Panc1 (cell line): Measurements from ENCODE around the gene GNG7.

ENCODE experiments used
- CTCF ChIP-seq: fragments of 450-650 bp; IDR thresholded peaks from 2 replicates; pipeline ENCODE4 v1.5.1; 2017; ENCODE audit warnings: mild to moderate bottlenecking
- POLR2AphosphoS5 ChIP-seq: IDR thresholded peaks from 2 replicates; pipeline ENCODE4 v1.6.1; 2012; ENCODE audit warnings: mild to moderate bottlenecking, low read depth, low read length, moderate library complexity
- SIN3A ChIP-seq: IDR thresholded peaks from 2 replicates; pipeline ENCODE4 v1.6.1; 2012; ENCODE audit warnings: low read depth, mild to moderate bottlenecking, low read length, moderate library complexity, borderline replicate concordance; ENCODE audit not compliant: insufficient read depth
- TCF7L2 ChIP-seq: IDR thresholded peaks from 2 replicates; pipeline ENCODE4 v1.6.1; 2011; ENCODE audit warnings: mild to moderate bottlenecking, low read depth, low read length, inconsistent platforms
- TF ChIP-seq, protein P1 (sequence below), 2 experiments: IDR thresholded peaks; 2 replicates each; pipeline ENCODE4 v1.6.1; 2011 to 2012; ENCODE audit warnings: low read depth in 2 of 2, control low read depth in 1 of 2, low read length in 1 of 2, mild to moderate bottlenecking in 1 of 2, moderate library complexity in 1 of 2; ENCODE audit not compliant: insufficient read depth in 1 of 2

- TF ChIP-seq CTCF (no peak), POLR2AphosphoS5 (no peak), SIN3A (no peak), TCF7L2 (no peak)
- TF ChIP-seq, protein P1, sequence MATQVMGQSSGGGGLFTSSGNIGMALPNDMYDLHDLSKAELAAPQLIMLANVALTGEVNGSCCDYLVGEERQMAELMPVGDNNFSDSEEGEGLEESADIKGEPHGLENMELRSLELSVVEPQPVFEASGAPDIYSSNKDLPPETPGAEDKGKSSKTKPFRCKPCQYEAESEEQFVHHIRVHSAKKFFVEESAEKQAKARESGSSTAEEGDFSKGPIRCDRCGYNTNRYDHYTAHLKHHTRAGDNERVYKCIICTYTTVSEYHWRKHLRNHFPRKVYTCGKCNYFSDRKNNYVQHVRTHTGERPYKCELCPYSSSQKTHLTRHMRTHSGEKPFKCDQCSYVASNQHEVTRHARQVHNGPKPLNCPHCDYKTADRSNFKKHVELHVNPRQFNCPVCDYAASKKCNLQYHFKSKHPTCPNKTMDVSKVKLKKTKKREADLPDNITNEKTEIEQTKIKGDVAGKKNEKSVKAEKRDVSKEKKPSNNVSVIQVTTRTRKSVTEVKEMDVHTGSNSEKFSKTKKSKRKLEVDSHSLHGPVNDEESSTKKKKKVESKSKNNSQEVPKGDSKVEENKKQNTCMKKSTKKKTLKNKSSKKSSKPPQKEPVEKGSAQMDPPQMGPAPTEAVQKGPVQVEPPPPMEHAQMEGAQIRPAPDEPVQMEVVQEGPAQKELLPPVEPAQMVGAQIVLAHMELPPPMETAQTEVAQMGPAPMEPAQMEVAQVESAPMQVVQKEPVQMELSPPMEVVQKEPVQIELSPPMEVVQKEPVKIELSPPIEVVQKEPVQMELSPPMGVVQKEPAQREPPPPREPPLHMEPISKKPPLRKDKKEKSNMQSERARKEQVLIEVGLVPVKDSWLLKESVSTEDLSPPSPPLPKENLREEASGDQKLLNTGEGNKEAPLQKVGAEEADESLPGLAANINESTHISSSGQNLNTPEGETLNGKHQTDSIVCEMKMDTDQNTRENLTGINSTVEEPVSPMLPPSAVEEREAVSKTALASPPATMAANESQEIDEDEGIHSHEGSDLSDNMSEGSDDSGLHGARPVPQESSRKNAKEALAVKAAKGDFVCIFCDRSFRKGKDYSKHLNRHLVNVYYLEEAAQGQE (IDR thresholded peaks at IDR 0.05; ENCODE audit: insufficient read depth in 1 of 2, low read depth in 2 of 2, low read length in 1 of 2), result no peak
Observed at GRCh38 chr19:2706251-2706650, 3.8 kb upstream of the GNG7 start.
